ENCODE data around the gene GSPT1.
"Not testable (repeated sequence)": the region's sequence is repeated elsewhere in the genome, so short reads cannot be mapped to it uniquely, and the experiment has no call there.

Gene GSPT1

GRCh38 chr16:11946433-11946832, 30.7 kb upstream of the GSPT1 start:
- no peak for ATAC-seq
- no peak for TF ChIP-seq TOX (CRISPR knock-in tag; IDR thresholded peaks at IDR 0.05; ENCODE audit: borderline replicate concordance)
- TF ChIP-seq ZNF565 (CRISPR knock-in tag; conservative IDR thresholded peaks at IDR 0.05; ENCODE audit: low read depth) = no peak
- TF ChIP-seq POU6F1 (CRISPR knock-in tag; IDR thresholded peaks at IDR 0.05; ENCODE audit: borderline replicate concordance, low read depth) = no peak
- TF ChIP-seq ZNF8 (CRISPR knock-in tag; IDR thresholded peaks at IDR 0.05) = no peak
- TF ChIP-seq TCF4 (CRISPR knock-in tag; IDR thresholded peaks at IDR 0.05; ENCODE audit: borderline replicate concordance) = no peak
- TF ChIP-seq, protein P1, sequence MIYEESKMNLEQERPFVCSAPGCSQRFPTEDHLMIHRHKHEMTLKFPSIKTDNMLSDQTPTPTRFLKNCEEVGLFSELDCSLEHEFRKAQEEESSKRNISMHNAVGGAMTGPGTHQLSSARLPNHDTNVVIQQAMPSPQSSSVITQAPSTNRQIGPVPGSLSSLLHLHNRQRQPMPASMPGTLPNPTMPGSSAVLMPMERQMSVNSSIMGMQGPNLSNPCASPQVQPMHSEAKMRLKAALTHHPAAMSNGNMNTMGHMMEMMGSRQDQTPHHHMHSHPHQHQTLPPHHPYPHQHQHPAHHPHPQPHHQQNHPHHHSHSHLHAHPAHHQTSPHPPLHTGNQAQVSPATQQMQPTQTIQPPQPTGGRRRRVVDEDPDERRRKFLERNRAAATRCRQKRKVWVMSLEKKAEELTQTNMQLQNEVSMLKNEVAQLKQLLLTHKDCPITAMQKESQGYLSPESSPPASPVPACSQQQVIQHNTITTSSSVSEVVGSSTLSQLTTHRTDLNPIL (CRISPR knock-in tag; IDR thresholded peaks at IDR 0.05; ENCODE audit: low read depth) = no peak
- TF ChIP-seq ISL1 (CRISPR knock-in tag; IDR thresholded peaks at IDR 0.05) = no peak
- no peak for TF ChIP-seq RARB (CRISPR knock-in tag; IDR thresholded peaks at IDR 0.05)
- TF ChIP-seq PPARA (CRISPR knock-in tag; IDR thresholded peaks at IDR 0.05; ENCODE audit: borderline replicate concordance) = no peak
- TF ChIP-seq OSR1 (CRISPR knock-in tag; IDR thresholded peaks at IDR 0.05) = no peak
- TF ChIP-seq CSDC2 (CRISPR knock-in tag; IDR thresholded peaks at IDR 0.05) = no peak

- ATAC-seq = not testable (repeated sequence)
These were observed 26.2 kb upstream of the GSPT1 start, which contains the start of gene NPIPB2 for GRCh38 chr16:11941945-11942344. TSS of gene NPIPB2 (minus strand) at chr16:11942045. CDS start at chr16:11942045, 0 bp downstream.

DNA sequence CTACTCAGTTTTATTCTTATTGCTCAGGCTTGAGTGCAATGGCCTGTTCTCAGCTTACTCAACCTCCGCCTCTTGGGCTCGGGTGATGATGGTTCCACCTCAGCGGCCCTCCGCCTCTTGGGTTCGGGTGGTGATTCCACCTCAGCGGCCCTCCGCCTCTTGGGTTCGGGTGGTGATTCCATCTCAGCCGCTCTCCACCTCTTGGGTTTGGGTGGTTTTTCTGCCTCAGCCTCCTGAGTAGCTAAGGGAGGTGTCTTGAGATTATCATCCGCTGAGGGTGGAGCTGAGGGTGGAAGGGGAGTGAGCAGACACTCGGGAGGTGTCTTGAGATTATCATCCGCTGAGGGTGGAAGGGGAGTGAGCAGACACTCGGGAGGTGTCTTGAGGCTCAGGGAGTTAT, 11.6 kb upstream of the GSPT1 start:
- not testable (repeated sequence) for ATAC-seq

DNA sequence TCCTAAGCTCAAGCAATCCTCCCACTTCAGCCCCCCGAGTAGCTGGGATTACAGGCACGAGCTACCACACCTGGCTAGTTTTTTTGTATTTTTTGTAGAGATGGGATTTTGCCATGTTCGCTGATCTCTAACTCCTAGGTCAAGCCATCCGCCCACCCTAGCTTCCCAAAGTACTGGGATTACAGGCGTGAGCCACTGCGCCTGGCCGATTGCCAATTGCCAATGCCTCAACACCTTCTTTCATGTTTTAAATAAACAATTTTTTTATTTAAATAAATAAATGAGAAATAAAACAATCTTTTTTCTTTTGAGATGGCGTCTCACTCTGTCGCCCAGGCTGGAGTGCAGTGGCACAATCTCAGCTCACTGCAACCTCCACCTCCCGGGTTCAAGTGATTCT, 8.3 kb upstream of the GSPT1 start:
- ATAC-seq = not testable (repeated sequence)

DNA sequence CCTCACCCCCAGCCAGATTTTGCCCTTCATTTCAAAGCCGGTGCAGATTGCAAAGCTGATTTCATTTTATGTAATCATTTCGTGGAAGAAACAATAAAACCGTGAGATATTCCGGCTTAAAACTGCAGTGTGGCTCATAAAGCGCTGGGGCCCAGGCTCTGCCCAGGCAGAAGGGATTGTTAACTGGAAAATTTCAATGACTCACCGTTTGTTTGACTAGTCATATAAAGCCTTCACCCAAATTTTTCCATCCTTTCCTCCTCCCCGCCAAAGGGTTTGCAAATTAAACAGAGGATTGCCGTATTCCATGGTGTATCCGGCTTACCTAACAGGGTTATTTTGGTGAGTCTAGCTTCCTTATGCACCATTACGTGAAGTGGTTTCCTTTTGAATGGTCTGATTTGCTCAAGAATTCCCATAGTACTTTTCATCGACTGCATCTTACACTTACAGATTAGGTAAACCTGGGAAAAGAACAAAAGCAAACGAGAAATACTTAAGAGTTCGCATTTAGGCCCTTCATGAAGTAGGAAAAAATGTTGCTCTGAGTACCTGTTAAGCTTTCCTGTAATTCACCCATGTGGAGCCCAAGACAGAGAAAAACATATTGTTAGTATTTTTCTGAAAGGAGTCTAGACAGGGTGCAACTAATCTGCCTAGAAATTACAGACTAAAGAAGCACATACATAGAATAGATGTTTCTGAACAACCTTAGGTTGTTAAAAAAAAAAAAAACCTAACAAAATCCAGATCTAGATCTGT, 949 bp upstream of the GSPT1 start:
- ATAC-seq = no peak
- TF ChIP-seq ZNF565 (CRISPR knock-in tag; conservative IDR thresholded peaks at IDR 0.05; ENCODE audit: low read depth) (no peak), TOX (CRISPR knock-in tag; IDR thresholded peaks at IDR 0.05; ENCODE audit: borderline replicate concordance) (no peak)

GRCh38 chr16:11915114-11915643, 577 bp downstream of the GSPT1 start:
- no peak for TF ChIP-seq ZC3H10 (CRISPR knock-in tag; IDR thresholded peaks at IDR 0.05)
- no peak for ATAC-seq

- ATAC-seq = no peak
- TF ChIP-seq GLIS3 (CRISPR knock-in tag; IDR thresholded peaks at IDR 0.05) (no peak), TOX (CRISPR knock-in tag; IDR thresholded peaks at IDR 0.05; ENCODE audit: borderline replicate concordance) (no peak), ZNF8 (CRISPR knock-in tag; IDR thresholded peaks at IDR 0.05) (no peak), SNAI2 (CRISPR knock-in tag; IDR thresholded peaks at IDR 0.05) (no peak), ZC3H10 (CRISPR knock-in tag; IDR thresholded peaks at IDR 0.05) (no peak), ZFP30 (CRISPR knock-in tag; IDR thresholded peaks at IDR 0.05) (no peak), CSDC2 (CRISPR knock-in tag; IDR thresholded peaks at IDR 0.05) (no peak), POU6F1 (CRISPR knock-in tag; IDR thresholded peaks at IDR 0.05; ENCODE audit: borderline replicate concordance, low read depth) (no peak), ARNTL (CRISPR knock-in tag; IDR thresholded peaks at IDR 0.05; ENCODE audit: borderline replicate concordance, low read depth) (no peak), ZNF565 (CRISPR knock-in tag; conservative IDR thresholded peaks at IDR 0.05; ENCODE audit: low read depth) (no peak), OSR1 (CRISPR knock-in tag; IDR thresholded peaks at IDR 0.05) (no peak), CSRNP3 (CRISPR knock-in tag; IDR thresholded peaks at IDR 0.05) (no peak), ESRRG (CRISPR knock-in tag; IDR thresholded peaks at IDR 0.05) (no peak)
- TF ChIP-seq, protein P1 (CRISPR knock-in tag; IDR thresholded peaks at IDR 0.05; ENCODE audit: low read depth) = no peak
These were observed 1.3 kb downstream of the GSPT1 start for GRCh38 chr16:11914210-11915113.
